Esophagus squamous epithelium (tissue), 5 donors: ENCODE results near the gene NEK4. TPM values are rescaled to one million over a fixed set of nuclear protein-coding genes. Genes with fewer than 3 reads are reported as not detected.
"Not testable (repeated sequence)": the region's sequence is repeated elsewhere in the genome, so short reads cannot be mapped to it uniquely, and the experiment has no call there.

Source experiments
- DNase-seq: peaks from one replicate; lab custom pipeline; 2025; lab: John Stamatoyannopoulos, UW
- H3K27ac ChIP-seq, 4 donors: fragments of 200-600 bp; sonication (generic); one replicate each; pipeline ENCODE4 v1.5.1; 2016 to 2019; ENCODE audit warnings: mild to moderate bottlenecking in 1 of 4
- H3K27me3 ChIP-seq, 4 donors: fragments of 200-600 bp; sonication (generic); 1 replicate in 3 of 4; 2 replicates in 1 of 4; pipeline versions ENCODE4 v1.5.1 to v1.6.0; 2017 to 2021; ENCODE audit warnings: antibody characterized with exemption in 1 of 4
- H3K36me3 ChIP-seq, 3 donors: fragments of 200-600 bp; sonication (generic); one replicate each; pipeline ENCODE4 v1.5.1; 2016 to 2019
- H3K4me1 ChIP-seq, 3 donors: fragments of 200-600 bp; sonication (generic); one replicate each; pipeline ENCODE4 v1.5.1; 2017 to 2019
- H3K4me3 ChIP-seq, 4 donors: fragments of 200-600 bp; sonication (generic); 1 replicate in 3 of 4; 2 replicates in 1 of 4; pipeline ENCODE4 v1.5.1; 2016 to 2019; ENCODE audit warnings: mild to moderate bottlenecking in 2 of 4, moderate library complexity in 1 of 4
- H3K9me3 ChIP-seq, 3 donors: fragments of 200-600 bp; sonication (generic); one replicate each; pipeline ENCODE4 v1.5.1; 2016 to 2019
- POLR2A ChIP-seq, 4 donors: fragments of 450-650 bp; IDR thresholded peaks; one replicate each; pipeline ENCODE4 v1.6.1; 2017; ENCODE audit warnings: antibody characterized with exemption in 4 of 4, mild to moderate bottlenecking in 4 of 4, moderate library complexity in 3 of 4
- WGBS, 2 donors: methylation state at CpG; one replicate each; pipeline ENCODE4 v1.1.5; 2018; 5-methylcytosine and 5-hydroxymethylcytosine counted together
- intact Hi-C: fragments of 100-400 bp; cut with DNase I; formaldehyde crosslinking; loops from one replicate; pipeline ENCODE4 v1.15.0; 2022
- total RNA-seq, 4 donors: library from RNA; depleted of rRNA; stranded (reverse); fragments of >200 nt; gene quantifications; one replicate each; pipeline ENCODE4 v1.1.0, GENCODE V29; 2016
- TF ChIP-seq, protein P1 (sequence below), 6 experiments: fragments of 450-650 bp in 4 of 6; fragments of 200-600 bp in 2 of 6; sonication (generic) in 2 of 6; IDR thresholded peaks; one replicate each; pipeline ENCODE4 v1.5.1; 2016 to 2019; ENCODE audit warnings: antibody characterized with exemption in 6 of 6, mild to moderate bottlenecking in 4 of 6, moderate library complexity in 4 of 6
- donor health status: DM: yes; HTN: yes; CAD: no.

Gene NEK4
- total RNA-seq, 4 donors from 2014 or later: 8.0 to 16.6 (median 14.6) TPM

DNA sequence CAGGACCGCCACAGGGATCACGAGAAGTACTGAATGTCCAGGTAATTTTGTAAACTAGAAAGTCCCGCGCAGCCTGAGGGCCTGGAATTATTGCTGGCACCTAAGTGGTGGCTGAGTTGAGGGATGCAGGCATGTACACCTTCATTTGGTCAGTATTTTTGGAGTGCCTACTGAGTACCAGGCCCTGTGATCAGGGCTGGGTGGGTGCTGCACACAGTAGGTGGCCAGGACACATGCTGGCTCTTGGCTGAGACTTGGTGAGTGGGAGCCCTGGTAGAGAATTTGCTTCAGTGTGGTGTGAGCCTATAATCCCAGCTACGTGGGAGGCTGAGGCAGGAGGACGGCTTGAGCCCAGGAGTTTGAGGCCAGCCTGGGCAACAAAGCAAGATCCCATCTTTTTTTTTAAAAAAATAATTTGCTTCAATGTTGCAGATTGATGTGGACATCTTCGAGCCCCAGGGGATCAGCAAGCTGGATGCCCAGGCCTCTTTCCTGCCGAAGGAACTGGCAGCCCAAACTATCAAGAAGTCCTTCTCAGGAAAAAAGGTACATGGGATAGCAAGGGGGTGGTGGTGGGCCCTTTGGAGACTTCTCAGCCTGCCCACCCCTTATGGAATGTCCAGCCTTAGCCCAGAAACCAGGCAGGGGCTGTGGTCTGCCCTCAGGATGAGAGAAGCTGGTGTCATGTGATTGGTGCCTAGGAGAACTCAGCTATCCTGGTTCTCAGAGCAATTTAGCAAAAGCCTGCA is 9.3 kb upstream of the NEK4 start:
- no peaks in the 10 kb centered on the region for H3K4me1 ChIP-seq
- intact Hi-C loops: no loop called here
- H3K27me3 ChIP-seq: peaks cover 0 to 23% (median 0%) of the 10 kb centered on the region in 4 donors
- no peak for DNase-seq
- no peak overlapping the region for H3K27ac ChIP-seq
- WGBS, 2 donors: 64 to 72% methylated on average over 4 to 5 of the region's 8 CpGs
- no peaks in the 10 kb centered on the region for H3K36me3 ChIP-seq
- TF ChIP-seq, protein P1, sequence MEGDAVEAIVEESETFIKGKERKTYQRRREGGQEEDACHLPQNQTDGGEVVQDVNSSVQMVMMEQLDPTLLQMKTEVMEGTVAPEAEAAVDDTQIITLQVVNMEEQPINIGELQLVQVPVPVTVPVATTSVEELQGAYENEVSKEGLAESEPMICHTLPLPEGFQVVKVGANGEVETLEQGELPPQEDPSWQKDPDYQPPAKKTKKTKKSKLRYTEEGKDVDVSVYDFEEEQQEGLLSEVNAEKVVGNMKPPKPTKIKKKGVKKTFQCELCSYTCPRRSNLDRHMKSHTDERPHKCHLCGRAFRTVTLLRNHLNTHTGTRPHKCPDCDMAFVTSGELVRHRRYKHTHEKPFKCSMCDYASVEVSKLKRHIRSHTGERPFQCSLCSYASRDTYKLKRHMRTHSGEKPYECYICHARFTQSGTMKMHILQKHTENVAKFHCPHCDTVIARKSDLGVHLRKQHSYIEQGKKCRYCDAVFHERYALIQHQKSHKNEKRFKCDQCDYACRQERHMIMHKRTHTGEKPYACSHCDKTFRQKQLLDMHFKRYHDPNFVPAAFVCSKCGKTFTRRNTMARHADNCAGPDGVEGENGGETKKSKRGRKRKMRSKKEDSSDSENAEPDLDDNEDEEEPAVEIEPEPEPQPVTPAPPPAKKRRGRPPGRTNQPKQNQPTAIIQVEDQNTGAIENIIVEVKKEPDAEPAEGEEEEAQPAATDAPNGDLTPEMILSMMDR (IDR thresholded peaks at IDR 0.05): no peak
- TF ChIP-seq POLR2A (IDR thresholded peaks at IDR 0.05): no peak
- H3K9me3 ChIP-seq: no peaks in the 10 kb centered on the region
- no peak overlapping the region for H3K4me3 ChIP-seq

DNA sequence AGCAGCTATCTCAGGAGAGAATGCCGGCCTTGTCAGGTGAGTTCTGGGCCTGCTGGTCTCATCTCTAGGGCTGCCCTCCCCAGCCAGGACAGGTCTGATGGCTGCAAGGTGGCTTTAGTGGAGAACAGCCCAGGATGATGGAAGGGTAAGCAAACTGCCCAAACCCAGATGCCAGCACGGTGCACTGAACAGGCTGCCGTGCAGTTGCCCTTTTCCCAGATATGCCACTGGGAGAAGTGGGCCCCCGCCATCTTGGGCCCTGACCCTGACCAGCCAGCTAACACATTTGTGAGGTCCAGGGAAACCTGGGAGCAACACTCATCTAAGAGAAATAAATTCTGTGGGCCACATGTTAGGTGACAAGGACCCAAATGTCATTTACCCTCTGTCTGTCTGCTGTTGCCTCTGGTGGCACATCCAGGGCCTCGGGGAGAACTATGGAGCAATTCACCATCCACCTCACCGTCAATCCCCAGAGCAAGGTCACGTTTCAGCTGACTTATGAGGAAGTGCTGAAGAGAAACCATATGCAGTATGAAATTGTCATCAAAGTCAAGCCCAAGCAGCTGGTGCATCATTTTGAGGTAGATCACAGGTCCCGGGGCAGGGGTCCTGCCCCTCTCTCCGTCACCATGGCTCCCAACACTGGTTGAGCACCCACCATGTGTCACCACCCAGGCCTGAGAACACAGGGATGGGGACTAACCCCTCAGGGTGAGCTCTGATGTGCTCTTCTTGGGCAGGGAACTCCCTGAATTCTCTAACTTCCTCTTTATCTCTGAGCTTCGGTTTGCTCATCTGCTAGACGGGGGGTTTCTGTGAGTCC is 8.5 kb upstream of the NEK4 start:
- peaks cover 0 to 23% (median 0%) of the 10 kb centered on the region in 4 donors for H3K27me3 ChIP-seq
- TF ChIP-seq, protein P1 (IDR thresholded peaks at IDR 0.05): no peak
- no peak for TF ChIP-seq POLR2A (IDR thresholded peaks at IDR 0.05)
- no peaks in the 10 kb centered on the region for H3K4me1 ChIP-seq
- H3K9me3 ChIP-seq: no peaks in the 10 kb centered on the region
- WGBS, 2 donors: 69 to 77% methylated on average over 7 to 9 of the region's 11 CpGs
- no peaks in the 10 kb centered on the region for H3K36me3 ChIP-seq
- intact Hi-C loops: no loop called here
- no peak overlapping the region for H3K27ac ChIP-seq
- DNase-seq: no peak
- no peak overlapping the region for H3K4me3 ChIP-seq

DNA sequence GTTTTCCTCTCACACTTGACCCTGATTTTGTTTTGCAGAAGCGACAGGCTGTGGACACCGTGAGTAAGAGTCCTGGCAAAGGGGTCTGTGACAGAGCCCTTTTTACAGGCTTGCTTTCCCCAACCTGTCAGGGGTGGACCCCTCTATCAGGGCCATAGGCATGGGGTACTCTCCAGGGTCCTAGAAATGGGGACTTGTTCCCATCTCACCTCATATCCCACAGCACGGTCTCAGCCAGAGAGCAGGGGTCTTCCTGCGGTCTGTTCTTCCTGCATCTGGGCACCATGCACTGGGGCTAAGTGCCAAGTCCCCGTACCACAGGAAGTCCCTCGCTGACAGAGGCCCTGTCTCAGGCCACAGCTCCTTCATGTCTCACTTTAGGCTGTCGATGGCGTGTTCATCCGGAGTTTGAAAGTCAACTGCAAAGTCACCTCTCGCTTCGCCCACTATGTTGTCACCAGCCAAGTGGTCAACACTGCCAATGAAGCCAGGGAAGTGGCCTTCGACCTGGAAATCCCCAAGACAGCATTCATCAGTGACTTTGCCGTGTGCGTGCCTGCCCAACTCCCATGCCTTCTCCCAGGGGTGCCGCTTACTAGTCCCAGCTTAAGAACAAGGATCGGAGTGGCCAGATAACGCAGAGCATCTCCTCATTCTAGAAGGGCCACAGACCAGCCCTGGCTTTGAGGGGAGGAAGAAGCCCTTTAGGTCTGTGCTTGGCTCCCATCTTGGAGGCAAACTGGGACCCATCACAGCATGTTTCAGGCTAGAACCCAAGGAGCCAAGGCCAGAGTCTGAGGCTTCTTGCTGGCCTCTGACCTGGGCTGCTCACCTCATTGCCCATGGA is 7.4 kb upstream of the NEK4 start:
- 67 to 76% methylated on average over 1 to 9 of the region's 17 CpGs for WGBS, 2 donors
- no peaks in the 10 kb centered on the region for H3K36me3 ChIP-seq
- no peak overlapping the region for H3K4me3 ChIP-seq
- intact Hi-C loops: no loop called here
- H3K9me3 ChIP-seq: no peaks in the 10 kb centered on the region
- no peak for TF ChIP-seq POLR2A (IDR thresholded peaks at IDR 0.05)
- TF ChIP-seq, protein P1 (IDR thresholded peaks at IDR 0.05): no peak
- no peak for DNase-seq
- no peaks in the 10 kb centered on the region for H3K4me1 ChIP-seq
- peaks cover 0 to 23% (median 0%) of the 10 kb centered on the region in 4 donors for H3K27me3 ChIP-seq
- no peak overlapping the region for H3K27ac ChIP-seq

DNA sequence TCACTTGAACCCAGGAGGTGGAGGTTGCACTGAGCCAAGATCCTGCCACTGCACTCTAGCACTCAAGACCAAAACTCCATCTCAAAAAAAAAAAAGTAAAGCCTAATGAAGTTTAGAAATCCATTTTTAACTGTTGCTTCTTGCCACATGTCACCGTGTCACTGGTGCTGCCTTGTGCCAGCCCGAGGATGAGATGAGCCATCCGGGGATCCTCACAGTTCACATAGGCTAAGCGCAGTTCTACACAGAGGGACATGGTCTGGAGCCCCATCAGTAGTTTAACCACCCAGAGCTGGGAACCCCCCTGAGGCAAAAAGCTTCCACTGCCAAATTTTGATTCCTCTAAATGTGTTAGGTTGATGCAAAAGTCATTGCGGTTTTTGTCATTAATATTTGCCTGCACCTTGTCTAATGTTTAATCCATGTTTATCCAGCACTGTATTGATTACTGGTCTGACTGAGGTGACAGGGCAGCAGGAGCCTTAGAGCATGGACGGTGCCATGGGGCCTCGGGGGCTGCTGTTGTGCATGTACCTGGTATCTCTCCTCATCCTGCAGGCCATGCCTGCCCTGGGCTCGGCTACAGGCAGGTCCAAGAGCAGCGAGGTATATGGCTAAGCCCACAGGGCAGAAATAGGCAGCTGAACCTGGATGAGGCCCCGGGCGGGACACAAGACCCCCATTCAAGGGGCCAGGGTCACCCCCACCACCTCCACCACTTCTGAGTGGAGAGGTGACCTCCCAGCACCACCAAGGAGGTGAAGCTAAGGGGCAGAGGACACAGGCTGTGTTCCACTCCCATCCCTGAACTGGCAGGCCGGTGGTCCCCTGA is 6.6 kb upstream of the NEK4 start, which contains the start of gene ITIH1:
Gene ITIH1 (plus strand): TSS at position 473 of the 832 bp plus-strand sequence. CDS start 17 bp downstream, at position 490.
- Histone ChIP-seq H3K27me3 (peaks cover 0 to 18% (median 0%) of the 10 kb centered on the region in 4 donors), H3K36me3 (no peaks in the 10 kb centered on the region), H3K4me1 (no peaks in the 10 kb centered on the region), H3K9me3 (no peaks in the 10 kb centered on the region), H3K27ac (no peak within 1 kb of the TSS), H3K4me3 (no peak within 1 kb of the TSS)
- 79 to 86% methylated on average over 7 to 8 of the region's 12 CpGs for WGBS, 2 donors
- intact Hi-C loops: no loop called here
- TF ChIP-seq POLR2A (IDR thresholded peaks at IDR 0.05): no peak
- TF ChIP-seq, protein P1 (IDR thresholded peaks at IDR 0.05): no peak
- DNase-seq: no peak

DNA sequence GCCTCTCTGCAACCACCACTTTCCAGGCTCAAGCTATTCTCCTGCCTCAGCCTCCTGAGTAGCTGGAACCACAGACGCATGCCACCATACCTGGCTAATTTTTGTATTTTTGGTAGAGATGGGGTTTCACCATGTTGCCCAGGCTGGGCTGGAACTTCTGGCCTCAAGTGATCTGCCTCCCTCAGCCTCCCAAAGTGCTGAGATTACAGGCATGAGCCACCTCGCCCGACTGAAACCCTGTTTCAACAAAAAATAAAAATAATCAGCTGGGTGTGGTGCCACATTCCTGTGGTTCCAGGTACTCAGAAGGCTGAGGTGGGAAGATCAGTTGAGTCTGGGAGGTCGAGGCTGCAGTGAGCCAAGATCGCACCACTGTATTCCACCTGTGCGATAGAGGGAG is 5.7 kb upstream of the NEK4 start:
- 53 to 63% methylated on average over 3 of the region's 6 CpGs for WGBS, 2 donors
- H3K4me1 ChIP-seq, H3K4me3 ChIP-seq, H3K27ac ChIP-seq, H3K36me3 ChIP-seq, H3K9me3 ChIP-seq, intact Hi-C loops, DNase-seq: not testable (repeated sequence)
- peaks cover 0 to 11% (median 0%) of the 10 kb centered on the region in 4 donors for H3K27me3 ChIP-seq
